HG03575 (cell line): Measurements from ENCODE around the gene CTNS.
"Not testable (repeated sequence)": the region's sequence is repeated elsewhere in the genome, so short reads cannot be mapped to it uniquely, and the experiment has no call there.

Experiments
- ATAC-seq: cut with Tn5 transposase; IDR thresholded peaks from one replicate; pipeline ENCODE4 v1.9.1; 2021; ENCODE audit not compliant: unreplicated experiment, insufficient number of reproducible peaks, low FRiP score; ENCODE audit errors: extremely low read depth

CTNS gene

GRCh38 chr17:3698139-3698538, 61.6 kb downstream of the CTNS start:
- ATAC-seq: no peak

GRCh38 chr17:3699951-3700350, 63.4 kb downstream of the CTNS start:
- ATAC-seq: no peak

GRCh38 chr17:3702041-3702539, 65.5 kb downstream of the CTNS start:
- ATAC-seq: not testable (repeated sequence)

GRCh38 chr17:3704931-3705717, 68.6 kb downstream of the CTNS start:
- ATAC-seq: no peak

- not testable (repeated sequence) for ATAC-seq
Measured at GRCh38 chr17:3705718-3705984, 69.1 kb downstream of the CTNS start.

- ATAC-seq: no peak
Measured at GRCh38 chr17:3708366-3708765, 71.8 kb downstream of the CTNS start.

- ATAC-seq: peak; percentile 76
Measured at GRCh38 chr17:3710951-3711383, 74.4 kb downstream of the CTNS start.
